Ascending aorta (tissue), 2 donors: Measurements from ENCODE around the gene ROCK2. TPM values are rescaled to one million over a fixed set of nuclear protein-coding genes. Genes with fewer than 3 reads are reported as not detected.

Experiments
- DNase-seq, 2 donors: peaks; one replicate each; pipeline ENCODE4 v3.0.0-alpha.2; 2019; ENCODE audit warnings: low spot score in 2 of 2
- H3K27ac ChIP-seq, 2 donors: fragments of 200-600 bp; sonication (generic); one replicate each; pipeline ENCODE4 v1.5.1; 2016 to 2017; ENCODE audit warnings: mild to moderate bottlenecking in 1 of 2
- H3K27me3 ChIP-seq: fragments of 200-600 bp; sonication (generic); one replicate; pipeline ENCODE4 v1.5.1; 2017
- H3K36me3 ChIP-seq, 2 donors: fragments of 200-600 bp; sonication (generic); one replicate each; pipeline ENCODE4 v1.5.1; 2016
- H3K4me1 ChIP-seq, 2 donors: fragments of 200-600 bp; sonication (generic); one replicate each; pipeline ENCODE4 v1.5.1; 2016 to 2017; ENCODE audit warnings: mild to moderate bottlenecking in 1 of 2
- H3K4me3 ChIP-seq, 2 donors: fragments of 200-600 bp; sonication (generic); one replicate each; pipeline ENCODE4 v1.5.1; 2016 to 2017; ENCODE audit warnings: mild to moderate bottlenecking in 1 of 2
- H3K9me3 ChIP-seq, 2 donors: fragments of 200-600 bp; sonication (generic); one replicate each; pipeline ENCODE4 v1.5.1; 2016
- intact Hi-C: fragments of 100-400 bp; cut with DNase I; formaldehyde crosslinking; loops from one replicate; pipeline ENCODE4 v1.15.1; 2023
- total RNA-seq: library from RNA; depleted of rRNA; stranded (reverse); fragments of >200 nt; gene quantifications from one replicate; pipeline ENCODE4 v1.1.0, GENCODE V29; 2016
- TF ChIP-seq, protein P1 (sequence below), 3 experiments: fragments of 200-600 bp in 2 of 3; fragments of 450-650 bp in 1 of 3; sonication (generic) in 2 of 3; IDR thresholded peaks; one replicate each; pipeline ENCODE4 v1.5.1; 2016 to 2019; ENCODE audit warnings: antibody characterized with exemption in 3 of 3, mild to moderate bottlenecking in 1 of 3, moderate library complexity in 1 of 3

ROCK2 gene
- total RNA-seq, 1 donor from 2014 or later, result 33.0 TPM

DNA sequence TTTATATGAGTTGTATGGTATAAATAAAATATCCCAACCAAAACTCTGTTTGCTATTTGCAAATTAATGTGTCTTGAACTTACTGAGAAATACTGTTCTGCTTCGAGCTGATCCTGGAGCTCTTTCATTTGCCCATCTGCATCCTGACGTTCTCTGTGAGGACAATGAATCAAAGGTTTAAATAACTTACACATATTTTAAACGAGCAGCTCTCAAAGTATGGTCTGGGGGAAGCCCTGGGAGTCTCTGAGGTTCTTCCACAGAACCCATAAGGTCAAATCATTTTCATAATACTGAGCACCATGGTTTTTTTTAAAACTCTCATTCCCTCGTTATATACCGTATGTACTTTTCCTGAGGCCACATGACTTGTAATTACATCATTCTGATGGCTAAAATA lies 142.5 kb downstream of the ROCK2 start:
- Histone ChIP-seq H3K27ac (no peak overlapping the region), H3K4me3 (no peak overlapping the region), H3K4me1 (no peaks in the 10 kb centered on the region), H3K36me3 (peaks cover 33 to 59% of the 10 kb centered on the region in 2 donors), H3K9me3 (no peaks in the 10 kb centered on the region), H3K27me3 (no peaks in the 10 kb centered on the region)
- TF ChIP-seq, protein P1, sequence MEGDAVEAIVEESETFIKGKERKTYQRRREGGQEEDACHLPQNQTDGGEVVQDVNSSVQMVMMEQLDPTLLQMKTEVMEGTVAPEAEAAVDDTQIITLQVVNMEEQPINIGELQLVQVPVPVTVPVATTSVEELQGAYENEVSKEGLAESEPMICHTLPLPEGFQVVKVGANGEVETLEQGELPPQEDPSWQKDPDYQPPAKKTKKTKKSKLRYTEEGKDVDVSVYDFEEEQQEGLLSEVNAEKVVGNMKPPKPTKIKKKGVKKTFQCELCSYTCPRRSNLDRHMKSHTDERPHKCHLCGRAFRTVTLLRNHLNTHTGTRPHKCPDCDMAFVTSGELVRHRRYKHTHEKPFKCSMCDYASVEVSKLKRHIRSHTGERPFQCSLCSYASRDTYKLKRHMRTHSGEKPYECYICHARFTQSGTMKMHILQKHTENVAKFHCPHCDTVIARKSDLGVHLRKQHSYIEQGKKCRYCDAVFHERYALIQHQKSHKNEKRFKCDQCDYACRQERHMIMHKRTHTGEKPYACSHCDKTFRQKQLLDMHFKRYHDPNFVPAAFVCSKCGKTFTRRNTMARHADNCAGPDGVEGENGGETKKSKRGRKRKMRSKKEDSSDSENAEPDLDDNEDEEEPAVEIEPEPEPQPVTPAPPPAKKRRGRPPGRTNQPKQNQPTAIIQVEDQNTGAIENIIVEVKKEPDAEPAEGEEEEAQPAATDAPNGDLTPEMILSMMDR (IDR thresholded peaks at IDR 0.05), result no peak
- intact Hi-C loops, result no loop called here
- no peak for DNase-seq

DNA sequence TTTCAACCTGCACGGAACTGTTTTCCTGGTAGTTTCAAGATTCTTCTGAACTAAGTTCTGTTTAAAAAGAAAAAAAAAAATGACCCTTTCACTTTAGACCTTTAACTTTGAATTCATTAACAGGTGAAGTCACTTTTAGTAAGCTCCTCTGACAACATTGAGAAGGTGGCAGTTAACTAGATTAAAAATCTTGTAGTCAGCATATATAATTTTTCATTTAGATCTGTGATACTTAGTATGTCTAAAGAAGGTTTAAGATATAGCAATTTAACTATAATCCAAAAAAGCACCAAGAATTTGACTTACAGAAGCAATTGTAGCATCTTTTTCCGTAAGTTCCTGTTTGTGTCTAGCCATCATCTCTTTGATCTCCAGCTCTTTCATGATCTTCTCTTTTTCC lies 143.8 kb downstream of the ROCK2 start:
- H3K27me3 ChIP-seq, result no peaks in the 10 kb centered on the region
- H3K4me1 ChIP-seq, result no peaks in the 10 kb centered on the region
- DNase-seq, result no peak
- no peaks in the 10 kb centered on the region for H3K9me3 ChIP-seq
- no peak overlapping the region for H3K4me3 ChIP-seq
- TF ChIP-seq, protein P1 (IDR thresholded peaks at IDR 0.05), result no peak
- intact Hi-C loops, result no loop called here
- no peak overlapping the region for H3K27ac ChIP-seq
- H3K36me3 ChIP-seq, result peaks cover 42 to 62% of the 10 kb centered on the region in 2 donors

DNA sequence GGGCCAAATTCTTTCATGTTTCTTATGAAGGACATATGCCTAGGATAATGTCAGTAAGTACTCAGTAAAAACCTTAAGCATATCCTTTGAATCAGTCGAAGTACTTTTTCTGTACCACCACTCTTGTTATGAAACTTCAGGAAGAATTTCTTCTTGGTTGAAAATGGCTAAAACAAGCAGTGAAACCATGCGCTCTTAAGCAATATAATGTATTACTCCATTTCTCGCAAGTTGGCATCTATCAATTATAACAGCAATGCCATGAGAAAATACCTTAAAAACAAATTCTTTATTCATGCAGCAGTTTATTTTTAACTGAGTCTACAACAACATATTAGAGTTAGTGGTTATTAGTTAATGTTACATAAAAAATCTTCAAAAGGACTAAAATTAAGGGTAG lies 148.2 kb downstream of the ROCK2 start:
- peaks cover 54 to 93% of the 10 kb centered on the region in 2 donors for H3K36me3 ChIP-seq
- H3K4me1 ChIP-seq, result no peaks in the 10 kb centered on the region

DNA sequence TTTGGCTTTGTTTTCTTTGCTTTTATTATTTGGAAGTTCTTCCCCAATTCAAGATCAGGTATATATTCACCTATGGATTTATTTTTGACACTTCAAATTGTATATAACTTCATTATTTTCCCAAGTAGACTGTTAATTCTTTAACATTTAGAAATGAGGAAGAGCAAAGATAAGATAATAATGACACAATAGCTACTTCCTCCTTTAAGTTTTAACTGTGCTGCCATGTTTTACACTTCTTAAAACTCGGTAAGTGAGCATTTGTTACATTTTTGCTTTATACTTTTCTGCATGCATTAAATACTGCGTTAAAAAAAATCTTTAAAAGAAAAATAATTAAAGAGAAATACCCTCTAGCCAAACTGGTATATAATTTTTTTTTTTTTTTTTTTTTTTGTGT lies 156.7 kb downstream of the ROCK2 start:
- no peak overlapping the region for H3K4me3 ChIP-seq
- TF ChIP-seq, protein P1 (IDR thresholded peaks at IDR 0.05), result no peak
- no peaks in the 10 kb centered on the region for H3K4me1 ChIP-seq
- DNase-seq, result no peak
- H3K9me3 ChIP-seq, result no peaks in the 10 kb centered on the region
- no peaks in the 10 kb centered on the region for H3K27me3 ChIP-seq
- peaks cover 38 to 66% of the 10 kb centered on the region in 2 donors for H3K36me3 ChIP-seq
- H3K27ac ChIP-seq, result no peak overlapping the region
- intact Hi-C loops, result no loop called here

More for the DNA sequence above, 148.2 kb downstream of the ROCK2 start:
- Histone ChIP-seq H3K27ac (no peak overlapping the region), H3K4me3 (no peak overlapping the region), H3K9me3 (no peaks in the 10 kb centered on the region), H3K27me3 (no peaks in the 10 kb centered on the region)
- TF ChIP-seq, protein P1 (IDR thresholded peaks at IDR 0.05), result no peak
- intact Hi-C loops, result no loop called here
- DNase-seq, result no peak

DNA sequence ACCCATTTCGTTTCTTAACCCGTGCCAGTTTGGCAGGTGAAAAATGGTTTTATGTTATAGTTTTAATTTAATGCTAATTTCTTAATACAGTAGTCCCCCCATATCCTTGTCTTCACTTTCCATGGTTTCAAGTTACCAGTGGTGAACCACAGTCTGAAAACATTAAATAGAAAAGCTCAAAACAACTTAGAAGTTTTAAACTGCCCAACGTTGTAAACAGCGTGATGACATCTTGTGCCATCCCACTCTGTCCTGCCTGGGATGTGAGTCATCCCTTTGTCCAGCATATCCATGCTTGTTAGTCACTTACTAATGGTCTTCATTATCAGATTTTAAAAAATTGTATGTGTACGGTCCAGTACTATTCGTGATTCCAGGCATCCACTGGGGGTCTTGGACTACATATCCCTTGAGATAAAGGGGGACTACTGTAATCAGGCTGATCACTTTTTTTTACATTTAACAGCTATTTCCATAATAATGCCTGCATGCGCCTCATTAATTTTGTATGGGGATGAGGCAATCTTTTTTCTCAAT lies 157.3 kb downstream of the ROCK2 start:
- TF ChIP-seq, protein P1 (IDR thresholded peaks at IDR 0.05), result no peak
- peaks cover 37 to 65% of the 10 kb centered on the region in 2 donors for H3K36me3 ChIP-seq
- intact Hi-C loops, result no loop called here
- H3K4me1 ChIP-seq, result no peaks in the 10 kb centered on the region
- no peak overlapping the region for H3K4me3 ChIP-seq
- H3K27me3 ChIP-seq, result no peaks in the 10 kb centered on the region
- H3K9me3 ChIP-seq, result no peaks in the 10 kb centered on the region
- H3K27ac ChIP-seq, result no peak overlapping the region
- no peak for DNase-seq

DNA sequence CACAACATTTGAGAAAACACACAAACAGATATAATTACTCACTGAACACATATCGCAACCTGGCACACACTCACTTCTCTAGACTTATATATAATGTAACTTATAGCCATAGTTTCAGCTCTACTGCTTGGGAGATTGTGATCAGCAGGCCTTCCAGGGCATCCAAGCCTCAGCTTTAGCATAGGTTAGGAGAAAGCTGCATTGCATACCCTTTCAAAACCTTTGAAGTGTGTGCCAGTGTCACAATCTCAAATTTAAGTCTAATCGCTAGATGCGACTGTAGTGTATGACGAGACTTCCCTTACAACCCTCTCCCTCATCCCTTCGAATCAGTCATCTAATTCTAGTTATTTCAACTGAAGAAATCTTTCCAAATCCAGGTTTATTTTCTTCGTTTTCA lies 158.3 kb downstream of the ROCK2 start:
- no peaks in the 10 kb centered on the region for H3K4me1 ChIP-seq
- H3K4me3 ChIP-seq, result no peak overlapping the region
- no peak overlapping the region for H3K27ac ChIP-seq
- no peaks in the 10 kb centered on the region for H3K9me3 ChIP-seq
- H3K27me3 ChIP-seq, result no peaks in the 10 kb centered on the region
- intact Hi-C loops, result no loop called here
- H3K36me3 ChIP-seq, result peaks cover 34 to 65% of the 10 kb centered on the region in 2 donors
- no peak for DNase-seq
- TF ChIP-seq, protein P1 (IDR thresholded peaks at IDR 0.05), result no peak
